Measurements from ENCODE around the gene MYH14. TPM values are rescaled to one million over a fixed set of nuclear protein-coding genes. Genes with fewer than 3 reads are reported as not detected.

MYH14 gene
- total RNA-seq, 1 donor from 2014 or later: not detected

GRCh38 chr19:50317115-50317514, 113.7 kb downstream of the MYH14 start:
- Mint-ChIP-seq H3K27me3 (peaks cover 27% of the 10 kb centered on the region), H3K4me3 (no peak overlapping the region), H3K27ac (no peak overlapping the region), H3K36me3 (ENCODE audit: low read depth) (peaks cover 8% of the 10 kb centered on the region), H3K9me3 (no peaks in the 10 kb centered on the region), H3K4me1 (peaks cover 25% of the 10 kb centered on the region)
- no peak for TF ChIP-seq CTCF (IDR thresholded peaks at IDR 0.05)
- POLR2A ChIA-PET: no interaction called here
- intact Hi-C loops (cut with micrococcal nuclease): no loop called here
- no peak for ATAC-seq (ENCODE audit: low read depth)
- no peak for DNase-seq
- CTCF ChIA-PET: no interaction called here

- intact Hi-C loops (cut with micrococcal nuclease): no loop called here
- ChIA-PET POLR2A (no interaction called here), CTCF (no interaction called here)
- Mint-ChIP-seq H3K27me3 (peaks cover 20% of the 10 kb centered on the region), H3K4me1 (peaks cover 20% of the 10 kb centered on the region), H3K36me3 (ENCODE audit: low read depth) (peaks cover 17% of the 10 kb centered on the region), H3K4me3 (no peak overlapping the region), H3K27ac (no peak overlapping the region), H3K9me3 (no peaks in the 10 kb centered on the region)
- no peak for TF ChIP-seq CTCF (IDR thresholded peaks at IDR 0.05)
- ATAC-seq (ENCODE audit: low read depth) (no peak), DNase-seq (no peak)
These were observed 115.0 kb downstream of the MYH14 start for GRCh38 chr19:50318438-50318837.

- peaks cover 21% of the 10 kb centered on the region for H3K36me3 Mint-ChIP-seq (ENCODE audit: low read depth)
- ChIA-PET CTCF (no interaction called here), POLR2A (interaction anchor here (0.6 kb wide), 1 partner anchor 265 kb away, joined by 4 read pairs; no protein-coding TSS in a partner anchor)
- no peaks in the 10 kb centered on the region for H3K9me3 Mint-ChIP-seq
- no peak for TF ChIP-seq CTCF (IDR thresholded peaks at IDR 0.05)
- peaks cover 14% of the 10 kb centered on the region for H3K4me1 Mint-ChIP-seq
- H3K27me3 Mint-ChIP-seq: peaks cover 14% of the 10 kb centered on the region
- DNase-seq: no peak
- intact Hi-C loops (cut with micrococcal nuclease): no loop called here
- no peak for ATAC-seq (ENCODE audit: low read depth)
- H3K4me3 Mint-ChIP-seq: no peak overlapping the region
- no peak overlapping the region for H3K27ac Mint-ChIP-seq
These were observed 115.7 kb downstream of the MYH14 start for GRCh38 chr19:50319156-50319555.

GRCh38 chr19:50320051-50320450, 116.6 kb downstream of the MYH14 start:
- TF ChIP-seq CTCF (IDR thresholded peaks at IDR 0.05): no peak
- peaks cover 21% of the 10 kb centered on the region for H3K36me3 Mint-ChIP-seq (ENCODE audit: low read depth)
- peaks cover 15% of the 10 kb centered on the region for H3K4me1 Mint-ChIP-seq
- H3K4me3 Mint-ChIP-seq: no peak overlapping the region
- H3K9me3 Mint-ChIP-seq: no peaks in the 10 kb centered on the region
- CTCF ChIA-PET: no interaction called here
- ATAC-seq (ENCODE audit: low read depth): no peak
- H3K27ac Mint-ChIP-seq: no peak overlapping the region
- POLR2A ChIA-PET: interaction anchor here (0.6 kb wide), 2 partner anchors 15 to 184 kb away, joined by 3 to 4 read pairs; no protein-coding TSS in a partner anchor
- intact Hi-C loops (cut with micrococcal nuclease): no loop called here
- no peak for DNase-seq
- peaks cover 8% of the 10 kb centered on the region for H3K27me3 Mint-ChIP-seq

DNA sequence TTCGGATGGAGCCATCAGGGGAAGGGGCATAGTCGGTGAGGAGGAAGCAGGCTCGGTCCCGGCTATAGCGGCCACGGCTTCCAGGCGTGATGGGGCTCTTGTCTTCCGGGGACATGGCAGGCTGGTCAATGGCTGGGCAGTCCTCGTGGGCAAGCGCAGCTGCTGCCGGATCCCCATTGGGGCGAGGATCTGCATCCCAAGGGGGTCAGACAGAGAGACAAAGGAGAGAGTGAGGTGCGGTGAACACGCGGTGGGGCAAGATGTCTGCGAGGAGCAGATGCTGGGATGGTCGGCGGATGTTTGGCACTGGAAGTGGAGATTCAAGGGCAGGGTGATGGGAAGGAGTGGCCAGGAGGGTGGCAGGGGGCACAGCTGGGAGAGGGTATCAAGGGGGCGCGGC, 117.2 kb downstream of the MYH14 start:
- Mint-ChIP-seq H3K4me3 (no peak overlapping the region), H3K4me1 (peaks cover 15% of the 10 kb centered on the region), H3K36me3 (ENCODE audit: low read depth) (peaks cover 21% of the 10 kb centered on the region), H3K27me3 (peaks cover 7% of the 10 kb centered on the region), H3K9me3 (no peaks in the 10 kb centered on the region), H3K27ac (no peak overlapping the region)
- intact Hi-C loops (cut with micrococcal nuclease): no loop called here
- ChIA-PET POLR2A (interaction anchor here (0.7 kb wide), 1 partner anchor 8 kb away, joined by 3 read pairs; no protein-coding TSS in a partner anchor), CTCF (no interaction called here)
- DNase-seq (no peak), ATAC-seq (ENCODE audit: low read depth) (no peak)
- TF ChIP-seq CTCF (IDR thresholded peaks at IDR 0.05): no peak
